ENCODE results near the gene CDC42.

CDC42 gene

GRCh38 chr1:22080191-22080590, 27.7 kb downstream of the CDC42 start:
- Histone ChIP-seq H3K18ac (ENCODE audit: low read depth in 1 of 2, low read length in 2 of 2) (no peak overlapping the region), H3K27me3 (ENCODE audit: control insufficient read depth in 1 of 2, insufficient read depth in 1 of 2, low read length in 2 of 2) (no peaks in the 10 kb centered on the region), H3K4ac (ENCODE audit: low read depth in 1 of 2, low read length in 2 of 2) (no peak overlapping the region)

GRCh38 chr1:22088331-22088730, 35.8 kb downstream of the CDC42 start:
- Histone ChIP-seq H2AFZ (ENCODE audit: low read depth, low read length) (no peak overlapping the region), H3K27me3 (ENCODE audit: control insufficient read depth in 1 of 2, insufficient read depth in 1 of 2, low read length in 2 of 2) (no peaks in the 10 kb centered on the region), H3K27ac (ENCODE audit: low read length, poor library complexity, severe bottlenecking) (no peak overlapping the region), H3K4me3 (ENCODE audit: insufficient read depth in 1 of 2, low read depth in 1 of 2, low read length in 2 of 2) (no peak overlapping the region), H2BK12ac (ENCODE audit: low read length in 2 of 2) (no peak overlapping the region), H3K18ac (ENCODE audit: low read depth in 1 of 2, low read length in 2 of 2) (no peak overlapping the region), H3K4me2 (ENCODE audit: low read length, poor library complexity, severe bottlenecking) (no peak overlapping the region), H3K36me3 (ENCODE audit: control insufficient read depth in 1 of 2, insufficient read depth in 2 of 2, low read depth in 1 of 2, low read length in 2 of 2) (peaks cover 2 to 84% of the 10 kb centered on the region in 2 experiments), H3K79me1 (replicated peaks; ENCODE audit: low read length, poor library complexity, severe bottlenecking) (no peaks in the 10 kb centered on the region), H2BK5ac (ENCODE audit: low read depth, low read length, poor library complexity, severe bottlenecking) (no peak overlapping the region), H4K91ac (ENCODE audit: low read length) (no peak overlapping the region), H2BK15ac (ENCODE audit: low read depth, poor library complexity, severe bottlenecking) (no peak overlapping the region), H3K4me1 (ENCODE audit: control insufficient read depth, insufficient read depth, low read depth, low read length) (peaks cover 4% of the 10 kb centered on the region), H3K9me3 (ENCODE audit: control insufficient read depth, low read length) (no peaks in the 10 kb centered on the region), H3K9ac (ENCODE audit: low read length) (no peak overlapping the region), H3K4ac (ENCODE audit: low read depth in 1 of 2, low read length in 2 of 2) (no peak overlapping the region), H4K8ac (ENCODE audit: low read length) (no peak overlapping the region), H2BK120ac (ENCODE audit: low read depth, low read length) (no peak overlapping the region), H2AK5ac (ENCODE audit: low read length, severe bottlenecking) (no peak overlapping the region), H3K14ac (ENCODE audit: low read length in 2 of 2) (no peak overlapping the region), H3K23ac (ENCODE audit: low read length in 2 of 2) (no peak overlapping the region)
- no peak for DNase-seq
- WGBS: 87% methylated on average over 1 of the region's 2 CpGs

More at GRCh38 chr1:22080191-22080590, 27.7 kb downstream of the CDC42 start:
- H2BK12ac ChIP-seq (ENCODE audit: low read length in 2 of 2): no peak overlapping the region
- WGBS: 100% methylated on average over 1 of the region's 2 CpGs
- no peak overlapping the region for H2BK15ac ChIP-seq (ENCODE audit: low read depth, poor library complexity, severe bottlenecking)
- H3K79me1 ChIP-seq (replicated peaks; ENCODE audit: low read length, poor library complexity, severe bottlenecking): no peaks in the 10 kb centered on the region
- H3K9ac ChIP-seq (ENCODE audit: low read length): no peak overlapping the region
- no peak overlapping the region for H3K23ac ChIP-seq (ENCODE audit: low read length in 2 of 2)
- no peak overlapping the region for H4K91ac ChIP-seq (ENCODE audit: low read length)
- no peaks in the 10 kb centered on the region for H3K9me3 ChIP-seq (ENCODE audit: control insufficient read depth, low read length)
- no peak overlapping the region for H3K4me2 ChIP-seq (ENCODE audit: low read length, poor library complexity, severe bottlenecking)
- no peak for DNase-seq
- no peak overlapping the region for H2BK5ac ChIP-seq (ENCODE audit: low read depth, low read length, poor library complexity, severe bottlenecking)
- H2AFZ ChIP-seq (ENCODE audit: low read depth, low read length): no peak overlapping the region
- H2AK5ac ChIP-seq (ENCODE audit: low read length, severe bottlenecking): no peak overlapping the region
- H3K4me1 ChIP-seq (ENCODE audit: control insufficient read depth, insufficient read depth, low read depth, low read length): peaks cover 7% of the 10 kb centered on the region
- H3K27ac ChIP-seq (ENCODE audit: low read length, poor library complexity, severe bottlenecking): no peak overlapping the region
- H4K8ac ChIP-seq (ENCODE audit: low read length): no peak overlapping the region
- H3K36me3 ChIP-seq (ENCODE audit: control insufficient read depth in 1 of 2, insufficient read depth in 2 of 2, low read depth in 1 of 2, low read length in 2 of 2): peaks cover 15 to 63% of the 10 kb centered on the region in 2 experiments
- H3K14ac ChIP-seq (ENCODE audit: low read length in 2 of 2): no peak overlapping the region
- no peak overlapping the region for H3K4me3 ChIP-seq (ENCODE audit: insufficient read depth in 1 of 2, low read depth in 1 of 2, low read length in 2 of 2)
- H2BK120ac ChIP-seq (ENCODE audit: low read depth, low read length): no peak overlapping the region

GRCh38 chr1:22089134-22089571, 36.6 kb downstream of the CDC42 start:
- no peak overlapping the region for H2BK120ac ChIP-seq (ENCODE audit: low read depth, low read length)
- peaks cover 2 to 83% of the 10 kb centered on the region in 2 experiments for H3K36me3 ChIP-seq (ENCODE audit: control insufficient read depth in 1 of 2, insufficient read depth in 2 of 2, low read depth in 1 of 2, low read length in 2 of 2)
- H3K23ac ChIP-seq (ENCODE audit: low read length in 2 of 2): peak overlapping the region in 1 of 2 experiments; percentile 83
- H3K27me3 ChIP-seq (ENCODE audit: control insufficient read depth in 1 of 2, insufficient read depth in 1 of 2, low read length in 2 of 2): no peaks in the 10 kb centered on the region
- H3K4me3 ChIP-seq (ENCODE audit: insufficient read depth in 1 of 2, low read depth in 1 of 2, low read length in 2 of 2): no peak overlapping the region
- no peaks in the 10 kb centered on the region for H3K9me3 ChIP-seq (ENCODE audit: control insufficient read depth, low read length)
- no peak overlapping the region for H3K4ac ChIP-seq (ENCODE audit: low read depth in 1 of 2, low read length in 2 of 2)
- H2BK15ac ChIP-seq (ENCODE audit: low read depth, poor library complexity, severe bottlenecking): no peak overlapping the region
- no peak overlapping the region for H4K91ac ChIP-seq (ENCODE audit: low read length)
- H2AK5ac ChIP-seq (ENCODE audit: low read length, severe bottlenecking): no peak overlapping the region
- H3K79me1 ChIP-seq (replicated peaks; ENCODE audit: low read length, poor library complexity, severe bottlenecking): no peaks in the 10 kb centered on the region
- H3K14ac ChIP-seq (ENCODE audit: low read length in 2 of 2): no peak overlapping the region
- H2AFZ ChIP-seq (ENCODE audit: low read depth, low read length): no peak overlapping the region
- no peak overlapping the region for H3K18ac ChIP-seq (ENCODE audit: low read depth in 1 of 2, low read length in 2 of 2)
- no peak overlapping the region for H2BK5ac ChIP-seq (ENCODE audit: low read depth, low read length, poor library complexity, severe bottlenecking)
- no peak overlapping the region for H2BK12ac ChIP-seq (ENCODE audit: low read length in 2 of 2)
- no peak for DNase-seq
- H3K4me1 ChIP-seq (ENCODE audit: control insufficient read depth, insufficient read depth, low read depth, low read length): peaks cover 4% of the 10 kb centered on the region
- WGBS: 78% methylated on average over 1 of the region's 3 CpGs
- no peak overlapping the region for H3K4me2 ChIP-seq (ENCODE audit: low read length, poor library complexity, severe bottlenecking)
- H3K27ac ChIP-seq (ENCODE audit: low read length, poor library complexity, severe bottlenecking): no peak overlapping the region
- H3K9ac ChIP-seq (ENCODE audit: low read length): peak overlapping the region; percentile 23
- no peak overlapping the region for H4K8ac ChIP-seq (ENCODE audit: low read length)

GRCh38 chr1:22089787-22090186, 37.3 kb downstream of the CDC42 start:
- Histone ChIP-seq H3K27ac (ENCODE audit: low read length, poor library complexity, severe bottlenecking) (peak overlapping the region; percentile 3), H3K27me3 (ENCODE audit: control insufficient read depth in 1 of 2, insufficient read depth in 1 of 2, low read length in 2 of 2) (no peaks in the 10 kb centered on the region), H4K91ac (ENCODE audit: low read length) (no peak overlapping the region), H2AK5ac (ENCODE audit: low read length, severe bottlenecking) (no peak overlapping the region), H3K23ac (ENCODE audit: low read length in 2 of 2) (no peak overlapping the region), H4K8ac (ENCODE audit: low read length) (no peak overlapping the region), H2BK12ac (ENCODE audit: low read length in 2 of 2) (no peak overlapping the region), H3K4ac (ENCODE audit: low read depth in 1 of 2, low read length in 2 of 2) (no peak overlapping the region), H3K9ac (ENCODE audit: low read length) (peak overlapping the region; percentile 23), H3K79me1 (replicated peaks; ENCODE audit: low read length, poor library complexity, severe bottlenecking) (peaks cover under 1% of the 10 kb centered on the region), H3K9me3 (ENCODE audit: control insufficient read depth, low read length) (no peaks in the 10 kb centered on the region), H3K4me3 (ENCODE audit: insufficient read depth in 1 of 2, low read depth in 1 of 2, low read length in 2 of 2) (no peak overlapping the region), H3K36me3 (ENCODE audit: control insufficient read depth in 1 of 2, insufficient read depth in 2 of 2, low read depth in 1 of 2, low read length in 2 of 2) (peaks cover 2 to 81% of the 10 kb centered on the region in 2 experiments), H2BK5ac (ENCODE audit: low read depth, low read length, poor library complexity, severe bottlenecking) (no peak overlapping the region), H3K14ac (ENCODE audit: low read length in 2 of 2) (no peak overlapping the region), H3K18ac (ENCODE audit: low read depth in 1 of 2, low read length in 2 of 2) (no peak overlapping the region), H2AFZ (ENCODE audit: low read depth, low read length) (no peak overlapping the region), H2BK120ac (ENCODE audit: low read depth, low read length) (no peak overlapping the region), H3K4me2 (ENCODE audit: low read length, poor library complexity, severe bottlenecking) (no peak overlapping the region), H3K4me1 (ENCODE audit: control insufficient read depth, insufficient read depth, low read depth, low read length) (peaks cover 4% of the 10 kb centered on the region), H2BK15ac (ENCODE audit: low read depth, poor library complexity, severe bottlenecking) (no peak overlapping the region)
- WGBS: 35% methylated on average over 4 of the region's 6 CpGs
- DNase-seq: no peak

All from mesenchymal stem cell (in vitro differentiated cells and primary cell).